Uterus (tissue), 2 donors: ENCODE results near the gene ABHD8.
"Not testable (repeated sequence)": the region's sequence is repeated elsewhere in the genome, so short reads cannot be mapped to it uniquely, and the experiment has no call there.

ENCODE experiments used
- POLR2A ChIP-seq, 2 donors: fragments of 450-650 bp; IDR thresholded peaks; one replicate each; pipeline ENCODE4 v1.6.1; 2016; ENCODE audit warnings: antibody characterized with exemption in 2 of 2, mild to moderate bottlenecking in 1 of 2, moderate library complexity in 1 of 2
- TF ChIP-seq, protein P1 (sequence below), 4 experiments: fragments of 200-600 bp in 2 of 4; fragments of 450-650 bp in 2 of 4; sonication (generic) in 2 of 4; IDR thresholded peaks; one replicate each; pipeline ENCODE4 v1.5.1; 2016 to 2019; ENCODE audit warnings: antibody characterized with exemption in 4 of 4, mild to moderate bottlenecking in 2 of 4, moderate library complexity in 1 of 4

DNA sequence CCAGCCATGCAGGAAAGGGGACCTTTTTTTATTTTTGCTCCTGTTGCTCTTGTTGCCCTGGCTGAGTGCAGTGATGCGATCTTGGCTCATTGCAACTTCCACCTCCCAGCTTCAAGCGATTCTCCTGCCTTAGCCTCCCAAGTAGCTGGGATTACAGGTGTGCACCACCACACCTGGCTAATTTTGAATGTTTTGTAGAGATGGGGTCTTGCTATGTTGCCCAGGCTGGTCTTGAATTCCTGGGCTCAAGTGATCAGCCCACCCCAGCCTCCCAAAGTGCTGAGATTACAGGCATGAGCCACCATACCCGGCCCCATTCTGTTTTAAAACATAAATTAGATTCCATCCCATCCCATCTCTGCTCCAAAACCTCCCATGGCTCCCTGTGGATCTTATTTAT, 28.3 kb downstream of the ABHD8 start:
- TF ChIP-seq, protein P1, sequence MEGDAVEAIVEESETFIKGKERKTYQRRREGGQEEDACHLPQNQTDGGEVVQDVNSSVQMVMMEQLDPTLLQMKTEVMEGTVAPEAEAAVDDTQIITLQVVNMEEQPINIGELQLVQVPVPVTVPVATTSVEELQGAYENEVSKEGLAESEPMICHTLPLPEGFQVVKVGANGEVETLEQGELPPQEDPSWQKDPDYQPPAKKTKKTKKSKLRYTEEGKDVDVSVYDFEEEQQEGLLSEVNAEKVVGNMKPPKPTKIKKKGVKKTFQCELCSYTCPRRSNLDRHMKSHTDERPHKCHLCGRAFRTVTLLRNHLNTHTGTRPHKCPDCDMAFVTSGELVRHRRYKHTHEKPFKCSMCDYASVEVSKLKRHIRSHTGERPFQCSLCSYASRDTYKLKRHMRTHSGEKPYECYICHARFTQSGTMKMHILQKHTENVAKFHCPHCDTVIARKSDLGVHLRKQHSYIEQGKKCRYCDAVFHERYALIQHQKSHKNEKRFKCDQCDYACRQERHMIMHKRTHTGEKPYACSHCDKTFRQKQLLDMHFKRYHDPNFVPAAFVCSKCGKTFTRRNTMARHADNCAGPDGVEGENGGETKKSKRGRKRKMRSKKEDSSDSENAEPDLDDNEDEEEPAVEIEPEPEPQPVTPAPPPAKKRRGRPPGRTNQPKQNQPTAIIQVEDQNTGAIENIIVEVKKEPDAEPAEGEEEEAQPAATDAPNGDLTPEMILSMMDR (IDR thresholded peaks at IDR 0.05), result not testable (repeated sequence)
- TF ChIP-seq POLR2A (IDR thresholded peaks at IDR 0.05), result not testable (repeated sequence)
